AG09309 (cell line): ENCODE measurements around the gene ADAM15.

Source experiments
- DNase-seq: peaks from one replicate; pipeline ENCODE4 v3.0.0-alpha.2; 2010; ENCODE audit warnings: low read depth
- H3K4me3 ChIP-seq: 2 replicates; pipeline ENCODE4 v1.5.1; 2011; ENCODE audit warnings: mild to moderate bottlenecking, low read depth, low read length, moderate library complexity; ENCODE audit not compliant: control insufficient read depth
- TF ChIP-seq, protein P1 (sequence below): IDR thresholded peaks from 2 replicates; pipeline ENCODE4 v1.5.1; 2011; ENCODE audit warnings: mild to moderate bottlenecking, low read depth, low read length, inconsistent platforms; ENCODE audit not compliant: insufficient read depth, control insufficient read depth; ENCODE audit errors: missing control alignments

The ADAM15 gene

GRCh38 chr1:155043301-155043702 is 7.8 kb upstream of the ADAM15 start:
- no peak overlapping the region for H3K4me3 ChIP-seq
- DNase-seq = no peak
- TF ChIP-seq, protein P1, sequence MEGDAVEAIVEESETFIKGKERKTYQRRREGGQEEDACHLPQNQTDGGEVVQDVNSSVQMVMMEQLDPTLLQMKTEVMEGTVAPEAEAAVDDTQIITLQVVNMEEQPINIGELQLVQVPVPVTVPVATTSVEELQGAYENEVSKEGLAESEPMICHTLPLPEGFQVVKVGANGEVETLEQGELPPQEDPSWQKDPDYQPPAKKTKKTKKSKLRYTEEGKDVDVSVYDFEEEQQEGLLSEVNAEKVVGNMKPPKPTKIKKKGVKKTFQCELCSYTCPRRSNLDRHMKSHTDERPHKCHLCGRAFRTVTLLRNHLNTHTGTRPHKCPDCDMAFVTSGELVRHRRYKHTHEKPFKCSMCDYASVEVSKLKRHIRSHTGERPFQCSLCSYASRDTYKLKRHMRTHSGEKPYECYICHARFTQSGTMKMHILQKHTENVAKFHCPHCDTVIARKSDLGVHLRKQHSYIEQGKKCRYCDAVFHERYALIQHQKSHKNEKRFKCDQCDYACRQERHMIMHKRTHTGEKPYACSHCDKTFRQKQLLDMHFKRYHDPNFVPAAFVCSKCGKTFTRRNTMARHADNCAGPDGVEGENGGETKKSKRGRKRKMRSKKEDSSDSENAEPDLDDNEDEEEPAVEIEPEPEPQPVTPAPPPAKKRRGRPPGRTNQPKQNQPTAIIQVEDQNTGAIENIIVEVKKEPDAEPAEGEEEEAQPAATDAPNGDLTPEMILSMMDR = no peak

GRCh38 chr1:155043793-155044192 is 7.3 kb upstream of the ADAM15 start:
- no peak overlapping the region for H3K4me3 ChIP-seq
- DNase-seq = no peak
- TF ChIP-seq, protein P1 = no peak

- TF ChIP-seq, protein P1 = no peak
- DNase-seq = no peak
- H3K4me3 ChIP-seq = no peak overlapping the region
These were observed 6.8 kb upstream of the ADAM15 start for GRCh38 chr1:155044365-155044764.

GRCh38 chr1:155044812-155045657 is 6.1 kb upstream of the ADAM15 start:
- H3K4me3 ChIP-seq = no peak overlapping the region
- DNase-seq = no peak
- TF ChIP-seq, protein P1 = peak; percentile 80

DNA sequence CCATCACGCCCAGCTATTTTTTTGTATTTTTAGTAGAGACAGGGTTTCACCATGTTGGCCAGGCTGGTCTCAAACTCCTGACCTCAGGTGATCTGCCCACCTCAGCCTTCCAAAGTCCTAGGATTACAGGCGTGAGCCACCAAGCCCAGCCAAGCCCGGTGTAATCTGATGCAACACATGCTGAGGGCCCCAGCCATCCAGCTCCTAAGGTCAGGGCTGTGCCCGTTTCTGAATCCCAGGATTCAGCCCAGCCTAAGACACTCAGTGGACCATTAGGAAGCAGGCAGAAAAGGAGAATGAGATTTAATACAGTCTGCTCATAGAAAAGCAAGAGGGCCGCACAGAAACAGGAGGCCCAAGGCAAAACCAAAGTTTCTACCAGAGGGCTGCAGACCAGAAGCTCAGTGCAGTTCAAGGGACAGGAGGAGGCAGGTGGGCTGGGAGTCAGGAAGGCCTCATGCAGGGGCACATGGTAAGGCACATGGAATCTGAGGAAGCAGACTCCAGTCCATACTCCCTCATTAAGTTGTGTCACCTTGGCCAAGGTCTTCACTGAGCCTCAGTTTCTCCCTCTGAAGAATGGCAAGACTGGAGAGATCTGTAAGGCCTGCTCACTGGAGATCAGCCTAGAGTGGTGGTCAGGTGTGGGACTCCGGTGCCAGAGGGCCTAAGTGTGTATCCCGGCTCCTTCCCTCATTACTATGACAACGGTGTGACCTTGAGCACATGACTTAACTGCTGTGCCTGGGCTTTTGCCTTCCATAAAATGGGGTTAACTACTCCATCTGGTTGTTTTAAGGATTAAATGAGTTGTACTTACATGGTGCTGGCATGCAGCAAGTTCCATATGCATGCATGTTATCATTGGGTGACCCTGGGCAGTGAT is 2.4 kb upstream of the ADAM15 start:
- DNase-seq = no peak
- no peak overlapping the region for H3K4me3 ChIP-seq
- TF ChIP-seq, protein P1 = no peak

DNA sequence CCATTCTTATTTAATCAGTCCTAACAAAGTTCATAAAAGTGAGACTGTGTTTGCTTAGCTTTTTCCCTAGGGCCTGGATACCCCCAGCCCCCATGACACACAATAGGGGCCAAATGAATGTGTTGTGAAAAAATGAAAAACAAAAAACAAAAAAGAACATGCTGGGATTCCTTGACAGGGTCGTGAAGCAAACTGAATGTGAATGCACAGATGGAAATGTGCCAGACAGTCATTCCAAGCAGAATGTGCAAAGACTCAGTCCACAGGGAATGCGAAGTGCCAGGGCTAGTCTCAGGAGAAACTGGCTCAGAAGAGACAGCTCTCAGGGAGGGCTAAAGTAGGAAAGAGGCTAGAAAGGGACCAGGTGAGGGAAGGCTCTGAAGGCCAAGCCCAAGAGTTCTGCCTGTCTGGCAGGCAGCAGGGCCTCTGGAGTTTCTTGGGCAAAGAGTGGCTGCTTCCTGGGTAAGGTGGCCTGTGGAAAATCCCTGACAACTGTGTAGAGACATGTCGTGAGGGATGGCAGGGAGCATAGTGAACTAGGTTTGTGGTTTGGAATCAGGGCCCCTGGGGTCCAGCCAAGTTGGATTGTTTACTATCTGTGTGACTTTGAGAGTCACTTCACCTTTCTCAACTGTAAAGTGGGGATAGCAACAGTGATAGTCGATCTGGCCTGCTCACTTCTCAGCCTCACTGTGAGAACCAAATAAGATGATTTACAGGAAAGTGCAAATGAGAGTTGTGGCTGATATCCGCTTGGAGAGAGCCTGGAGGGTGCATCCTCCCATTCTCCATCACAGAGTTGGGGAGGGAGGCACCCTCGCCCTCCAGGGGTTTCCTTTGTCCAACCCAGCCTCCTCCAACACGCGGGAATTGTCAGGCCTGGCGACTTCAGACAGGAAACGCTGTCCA is 1.2 kb upstream of the ADAM15 start:
- no peak for DNase-seq
- TF ChIP-seq, protein P1 = no peak
- H3K4me3 ChIP-seq = peak overlapping the region; percentile 76
